HG03342 (cell line): ENCODE data around the gene RGP1.

Source experiments
- ATAC-seq: cut with Tn5 transposase; IDR thresholded peaks from one replicate; pipeline ENCODE4 v1.9.1; 2021; ENCODE audit warnings: mild to moderate bottlenecking, moderate library complexity; ENCODE audit not compliant: unreplicated experiment

The RGP1 gene

GRCh38 chr9:35798658-35799374 lies 49.7 kb downstream of the RGP1 start:
- no peak for ATAC-seq

DNA sequence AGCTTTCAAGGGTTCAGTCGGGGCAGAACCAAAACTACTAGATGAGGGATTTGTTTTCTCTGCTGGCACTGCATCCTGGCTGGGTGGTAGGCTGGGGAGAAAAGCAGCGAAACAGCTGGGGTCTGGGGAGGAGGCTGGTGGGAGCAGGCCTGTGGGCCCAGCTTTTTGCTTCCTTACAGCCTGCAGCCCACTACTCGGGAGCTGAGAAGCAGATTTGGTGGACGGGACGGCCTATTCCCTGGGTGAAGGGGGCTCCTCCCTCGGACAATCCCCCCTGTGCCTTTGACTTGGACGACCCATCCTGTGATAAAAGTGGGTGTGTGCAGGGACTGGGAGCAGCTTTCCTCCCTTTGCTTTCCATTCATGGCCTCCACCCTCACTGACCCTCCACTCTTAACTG lies 51.4 kb downstream of the RGP1 start:
- no peak for ATAC-seq

- no peak for ATAC-seq
Measured at GRCh38 chr9:35801328-35802128, 52.4 kb downstream of the RGP1 start.

- ATAC-seq = no peak
Measured at GRCh38 chr9:35806101-35806500, 57.0 kb downstream of the RGP1 start.
